GM12878 (cell line): ENCODE measurements around the gene FGFR2. TPM values are rescaled to one million over a fixed set of nuclear protein-coding genes. Genes with fewer than 3 reads are reported as not detected.

Experiments used
- ATAC-seq: fragments of 200-7000 bp; cut with Tn5 transposase; 3 replicates; pipeline ENCODE4 v1.9.1; 2020; ENCODE audit warnings: mild to moderate bottlenecking, moderate library complexity
- BruUV-seq: library from RNA; stranded (reverse); fragments of 400-500 nt; replicated peaks from 2 replicates; lab custom pipeline; 2021; lab: Mats Ljungman, UMichigan
- CTCF ChIA-PET: fragments of 300-600 bp; sonication (Branson Sonifier 250); formaldehyde crosslinking; extraction: SDS; loops from one replicate; lab custom pipeline; 2021; ENCODE audit warnings: inconsistent platforms; lab: Yijun Ruan, JAX
- POLR2A ChIA-PET: fragments of 350-600 bp; formaldehyde crosslinking; extraction: SDS; loops from one replicate; lab custom pipeline; 2021; ENCODE audit warnings: inconsistent platforms; lab: Charles Lee
- RAD21 ChIA-PET: fragments of 300-600 bp; sonication (Branson Sonifier 250); formaldehyde crosslinking; loops from one replicate; lab custom pipeline; 2023; ENCODE audit warnings: antibody characterized with exemption; ENCODE audit not compliant: unreplicated experiment; lab: Charles Lee
- SMC1A ChIA-PET: fragments of 300-600 bp; sonication (Branson Sonifier 250); formaldehyde crosslinking; loops from one replicate; lab custom pipeline; 2023; ENCODE audit not compliant: unreplicated experiment, uncharacterized antibody; lab: Charles Lee
- DNase-seq: peaks from one replicate; pipeline ENCODE4 v3.0.0-alpha.2; 2011; ENCODE audit warnings: low read depth, low spot score
- FAIRE-seq: peaks from 3 replicates; lab custom pipeline; 2011; peaks lifted over from hg19 to GRCh38; lab: Jason Lieb, UNC
- H2AFZ ChIP-seq: 2 replicates; pipeline ENCODE4 v1.6.0; 2011; ENCODE audit warnings: low read depth, low read length, control low read depth; ENCODE audit not compliant: control insufficient read depth
- H3K27ac ChIP-seq: 2 replicates; pipeline ENCODE4 v1.5.1; 2011; ENCODE audit warnings: control low read depth; ENCODE audit not compliant: control insufficient read depth, insufficient read depth
- H3K27me3 ChIP-seq, 2 experiments: replicated peaks in 1 of 2; 2 replicates each; pipeline versions ENCODE4 v1.6.0 to v1.6.1; 2011; ENCODE audit warnings: low read length in 1 of 2; ENCODE audit not compliant: control insufficient read depth in 2 of 2, insufficient read depth in 2 of 2
- H3K36me3 ChIP-seq, 2 experiments: 2 replicates each; pipeline ENCODE4 v1.5.1; 2011; ENCODE audit warnings: low read length in 1 of 2; ENCODE audit not compliant: control insufficient read depth in 2 of 2, insufficient read depth in 2 of 2
- H3K4me1 ChIP-seq: 2 replicates; pipeline ENCODE4 v1.6.1; 2011; ENCODE audit warnings: mild to moderate bottlenecking, low read length, moderate library complexity, mixed read lengths; ENCODE audit not compliant: control insufficient read depth, insufficient read depth
- H3K4me2 ChIP-seq: 2 replicates; pipeline ENCODE4 v1.6.0; 2011; ENCODE audit warnings: control low read depth; ENCODE audit not compliant: control insufficient read depth, insufficient read depth
- H3K4me3 ChIP-seq: fragments of 200-600 bp; sonication (generic); 2 replicates; pipeline ENCODE4 v1.5.1; 2016
- H3K79me2 ChIP-seq: 2 replicates; pipeline ENCODE4 v1.6.0; 2011; ENCODE audit warnings: low read length; ENCODE audit not compliant: control insufficient read depth, insufficient read depth
- H3K9ac ChIP-seq: 2 replicates; pipeline ENCODE4 v1.8.0; 2011; ENCODE audit warnings: low read length, control low read depth, mixed read lengths; ENCODE audit not compliant: control insufficient read depth, insufficient read depth
- H3K9me3 ChIP-seq: replicated peaks from 3 replicates; pipeline ENCODE4 v1.5.1; 2011; ENCODE audit warnings: mild to moderate bottlenecking, low read length; ENCODE audit not compliant: control insufficient read depth, insufficient read depth
- H4K20me1 ChIP-seq: 2 replicates; pipeline ENCODE4 v1.6.0; 2011; ENCODE audit not compliant: control insufficient read depth, insufficient read depth
- ASH2L ChIP-seq: fragments of 300-600, 200-600 bp; sonication (generic); IDR thresholded peaks from 2 replicates; pipeline ENCODE4 v1.6.1; 2017; ENCODE audit warnings: low read depth, mild to moderate bottlenecking, borderline replicate concordance
- E2F8 ChIP-seq: fragments of 450-650 bp; IDR thresholded peaks from 2 replicates; pipeline ENCODE4 v1.6.1; 2018; ENCODE audit warnings: mild to moderate bottlenecking, low read depth, moderate library complexity; ENCODE audit not compliant: partially characterized antibody
- EED ChIP-seq: sonication (generic); IDR thresholded peaks from 2 replicates; pipeline ENCODE4 v1.6.1; 2016; ENCODE audit warnings: antibody characterized with exemption, low read depth
- EZH2 ChIP-seq: IDR thresholded peaks from 2 replicates; pipeline ENCODE4 v1.6.1; 2012; ENCODE audit warnings: low read depth, mild to moderate bottlenecking, control low read depth, inconsistent platforms, low read length, borderline replicate concordance; ENCODE audit not compliant: control insufficient read depth
- LARP7 ChIP-seq: fragments of 450-650 bp; IDR thresholded peaks from 2 replicates; pipeline ENCODE4 v1.6.1; 2017; ENCODE audit warnings: mild to moderate bottlenecking
- NR2F1 ChIP-seq: fragments of 450-650 bp; conservative IDR thresholded peaks from 2 replicates; pipeline ENCODE4 v1.6.1; 2017; ENCODE audit warnings: mild to moderate bottlenecking
- PAX5 ChIP-seq: IDR thresholded peaks from 2 replicates; pipeline ENCODE4 v1.6.1; 2011; ENCODE audit warnings: low read depth, low read length, borderline replicate concordance
- RUNX3 ChIP-seq: IDR thresholded peaks from 2 replicates; pipeline ENCODE4 v1.6.1; 2012; ENCODE audit warnings: low read length, inconsistent platforms
- TCF12 ChIP-seq: IDR thresholded peaks from 2 replicates; pipeline ENCODE4 v1.6.1; 2011; ENCODE audit warnings: low read depth, mild to moderate bottlenecking, low read length
- USF1 ChIP-seq: IDR thresholded peaks from 2 replicates; pipeline ENCODE4 v1.6.1; 2011; ENCODE audit warnings: borderline replicate concordance, low read depth, mild to moderate bottlenecking, moderate library complexity, mixed read lengths, low read length; ENCODE audit not compliant: insufficient read depth; ENCODE audit errors: extremely low read length
- ZBTB33 ChIP-seq: fragments of 450-650 bp; IDR thresholded peaks from 2 replicates; pipeline ENCODE4 v1.6.1; 2017; ENCODE audit warnings: mild to moderate bottlenecking
- ZNF274 ChIP-seq: IDR thresholded peaks from one replicate; pipeline ENCODE4 v1.8.0; 2011; ENCODE audit not compliant: insufficient read length, insufficient read depth
- ZNF384 ChIP-seq: IDR thresholded peaks from 2 replicates; pipeline ENCODE4 v1.6.1; 2012; ENCODE audit warnings: low read depth, mild to moderate bottlenecking, low read length, improper control_type of control experiment, borderline replicate concordance
- WGBS: methylation state at CpG from one replicate; pipeline ENCODE4 v1.1.6; 2016; ENCODE audit warnings: low lambda C conversion rate; ENCODE audit not compliant: insufficient replicate concordance, insufficient coverage; ENCODE audit errors: missing lambda C conversion rate; 5-methylcytosine and 5-hydroxymethylcytosine counted together
- in situ Hi-C: fragments of 300-500 bp; cut with MboI; formaldehyde crosslinking; loops from 9 replicates; pipeline ENCODE4 v1.14.3; 2018; ENCODE audit warnings: mixed read lengths
- intact Hi-C: fragments of 100-400 bp; cut with micrococcal nuclease; formaldehyde crosslinking; loops from one replicate; pipeline ENCODE4 v1.14.2; 2022; ENCODE audit not compliant: unreplicated experiment
- polyA plus RNA-seq, 11 experiments: library from polyadenylated mRNA; depleted of rRNA in 4 of 11; unstranded in 6 of 11; stranded (reverse) in 5 of 11; fragments of >200 nt; fragmentation: Nextera tagmentation in 4 of 11; fragmentation: Illumina TruSeq in 1 of 11; extraction: Ambion mirVana in 4 of 11; extraction: Trizol in 1 of 11; gene quantifications; 1 replicate in 1 of 11; 2 replicates in 10 of 11; pipeline versions ENCODE4 v1.2.1 to v1.2.3, GENCODE V29; 2011 to 2016; ENCODE audit warnings: inconsistent platforms in 2 of 11, missing spikeins in 2 of 11, low read depth in 1 of 11
- total RNA-seq, 4 experiments: library from RNA; depleted of rRNA in 3 of 4; stranded (reverse); fragments of >200 nt in 3 of 4; fragmentation: Illumina TruSeq in 1 of 4; extraction: Trizol in 1 of 4; gene quantifications; 2 replicates each; pipeline versions ENCODE4 v1.2.1 to v1.2.3, GENCODE V29; 2013 to 2021
- TF ChIP-seq, protein P1 (sequence below): fragments of 150-350 bp; IDR thresholded peaks from 2 replicates; pipeline ENCODE4 v1.6.1; 2014; ENCODE audit warnings: mild to moderate bottlenecking, low read depth, low read length
- TF ChIP-seq, protein P2 (sequence below): fragments of 450-650 bp; IDR thresholded peaks from 2 replicates; pipeline ENCODE4 v1.6.1; 2016; ENCODE audit warnings: mild to moderate bottlenecking

FGFR2 gene
- total and polyA plus RNA-seq, 10 of the 15 experiments (the other 5 are each of a cell fraction or from before 2014, with no cell fraction given): 0.04 to 0.15 TPM; not detected in 8

GRCh38 chr10:121578298-121578697 lies 19.9 kb downstream of the FGFR2 start (continued):
- TF ChIP-seq, protein P1, sequence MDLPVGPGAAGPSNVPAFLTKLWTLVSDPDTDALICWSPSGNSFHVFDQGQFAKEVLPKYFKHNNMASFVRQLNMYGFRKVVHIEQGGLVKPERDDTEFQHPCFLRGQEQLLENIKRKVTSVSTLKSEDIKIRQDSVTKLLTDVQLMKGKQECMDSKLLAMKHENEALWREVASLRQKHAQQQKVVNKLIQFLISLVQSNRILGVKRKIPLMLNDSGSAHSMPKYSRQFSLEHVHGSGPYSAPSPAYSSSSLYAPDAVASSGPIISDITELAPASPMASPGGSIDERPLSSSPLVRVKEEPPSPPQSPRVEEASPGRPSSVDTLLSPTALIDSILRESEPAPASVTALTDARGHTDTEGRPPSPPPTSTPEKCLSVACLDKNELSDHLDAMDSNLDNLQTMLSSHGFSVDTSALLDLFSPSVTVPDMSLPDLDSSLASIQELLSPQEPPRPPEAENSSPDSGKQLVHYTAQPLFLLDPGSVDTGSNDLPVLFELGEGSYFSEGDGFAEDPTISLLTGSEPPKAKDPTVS: no peak
- TF ChIP-seq ZNF274 (no peak), RUNX3 (no peak)
- TF ChIP-seq, all 136 proteins: peak for 0

- Histone ChIP-seq H3K4me1 (no peaks in the 10 kb centered on the region), H3K9ac (no peak overlapping the region), H3K4me3 (no peak overlapping the region), H3K27me3 (no peaks in the 10 kb centered on the region), H2AFZ (no peak overlapping the region), H3K79me2 (no peaks in the 10 kb centered on the region), H4K20me1 (no peaks in the 10 kb centered on the region), H3K27ac (no peak overlapping the region), H3K4me2 (no peak overlapping the region), H3K9me3 (no peaks in the 10 kb centered on the region), H3K36me3 (no peaks in the 10 kb centered on the region)
- no TSS peak for BruUV-seq
- ChIA-PET RAD21 (no interaction called here), POLR2A (no interaction called here), SMC1A (no interaction called here), CTCF (no interaction called here)
- in situ Hi-C loops: no loop called here
- ATAC-seq (no peak), DNase-seq (no peak), FAIRE-seq (no peak)
- WGBS: 16% methylated on average over 8 of the region's 8 CpGs
- intact Hi-C loops: no loop called here
- TF ChIP-seq TCF12 (no peak), ASH2L (no peak), ZBTB33 (no peak), EZH2 (no peak), ZNF384 (no peak), EED (no peak), USF1 (no peak), PAX5 (no peak), LARP7 (no peak), E2F8 (no peak), NR2F1 (no peak)
- TF ChIP-seq, protein P2, sequence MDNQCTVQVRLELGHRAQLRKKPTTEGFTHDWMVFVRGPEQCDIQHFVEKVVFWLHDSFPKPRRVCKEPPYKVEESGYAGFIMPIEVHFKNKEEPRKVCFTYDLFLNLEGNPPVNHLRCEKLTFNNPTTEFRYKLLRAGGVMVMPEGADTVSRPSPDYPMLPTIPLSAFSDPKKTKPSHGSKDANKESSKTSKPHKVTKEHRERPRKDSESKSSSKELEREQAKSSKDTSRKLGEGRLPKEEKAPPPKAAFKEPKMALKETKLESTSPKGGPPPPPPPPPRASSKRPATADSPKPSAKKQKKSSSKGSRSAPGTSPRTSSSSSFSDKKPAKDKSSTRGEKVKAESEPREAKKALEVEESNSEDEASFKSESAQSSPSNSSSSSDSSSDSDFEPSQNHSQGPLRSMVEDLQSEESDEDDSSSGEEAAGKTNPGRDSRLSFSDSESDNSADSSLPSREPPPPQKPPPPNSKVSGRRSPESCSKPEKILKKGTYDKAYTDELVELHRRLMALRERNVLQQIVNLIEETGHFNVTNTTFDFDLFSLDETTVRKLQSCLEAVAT: no peak
Measured at GRCh38 chr10:121577568-121577967, 20.7 kb downstream of the FGFR2 start.
